GM18520 (cell line): ENCODE results near the gene SRL.
"Not testable (repeated sequence)": the region's sequence is repeated elsewhere in the genome, so short reads cannot be mapped to it uniquely, and the experiment has no call there.

Experiments used
- ATAC-seq: cut with Tn5 transposase; IDR thresholded peaks from one replicate; pipeline ENCODE4 v1.9.1; 2021; ENCODE audit not compliant: unreplicated experiment

SRL gene

DNA sequence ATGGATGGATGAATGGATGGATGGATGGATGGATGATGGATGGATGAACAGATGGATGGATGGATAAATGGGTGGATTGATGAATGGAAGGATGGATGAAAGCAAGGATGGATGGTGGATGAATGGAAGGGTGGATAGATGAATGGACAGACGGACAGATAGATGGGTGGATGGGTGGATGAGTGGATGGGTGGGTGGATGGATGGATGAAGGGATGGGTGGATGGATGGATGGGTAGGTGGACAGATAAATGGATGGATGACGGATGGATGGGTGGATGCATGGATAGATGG, 14.9 kb downstream of the SRL start:
- no peak for ATAC-seq

DNA sequence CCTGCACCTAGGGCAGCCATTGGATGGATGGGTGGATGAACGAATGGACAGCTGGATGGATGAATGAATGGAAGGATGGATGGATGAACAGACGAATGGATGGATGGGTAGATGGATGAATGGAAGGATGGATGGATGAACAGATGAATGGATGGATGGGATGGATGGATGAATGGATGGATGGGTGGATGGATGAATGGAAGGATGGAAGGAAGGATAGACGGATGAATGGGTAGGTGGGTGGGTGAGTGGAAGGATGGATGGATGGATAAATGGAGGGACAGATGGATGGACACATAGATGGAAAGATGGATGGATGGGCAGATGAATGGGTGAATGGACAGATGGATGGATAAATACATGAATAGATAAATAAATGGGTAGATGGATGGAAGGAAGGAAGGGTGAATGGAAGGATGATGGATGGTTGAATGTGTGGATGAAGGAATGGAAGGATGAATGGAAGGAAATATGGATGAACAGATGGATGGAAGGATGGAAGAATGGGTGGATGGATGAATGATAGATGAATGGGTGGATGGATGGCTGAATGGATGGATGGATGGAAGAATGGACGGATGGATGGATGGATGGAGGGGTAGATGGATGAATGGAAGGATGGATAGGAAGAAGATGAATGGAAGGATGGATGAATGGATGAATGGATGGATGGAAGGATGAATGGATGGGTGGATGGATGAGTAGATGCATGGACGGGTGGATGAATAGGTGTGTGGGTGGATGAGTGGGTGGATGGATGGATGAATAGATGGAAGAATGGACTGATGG, 15.4 kb downstream of the SRL start:
- no peak for ATAC-seq

DNA sequence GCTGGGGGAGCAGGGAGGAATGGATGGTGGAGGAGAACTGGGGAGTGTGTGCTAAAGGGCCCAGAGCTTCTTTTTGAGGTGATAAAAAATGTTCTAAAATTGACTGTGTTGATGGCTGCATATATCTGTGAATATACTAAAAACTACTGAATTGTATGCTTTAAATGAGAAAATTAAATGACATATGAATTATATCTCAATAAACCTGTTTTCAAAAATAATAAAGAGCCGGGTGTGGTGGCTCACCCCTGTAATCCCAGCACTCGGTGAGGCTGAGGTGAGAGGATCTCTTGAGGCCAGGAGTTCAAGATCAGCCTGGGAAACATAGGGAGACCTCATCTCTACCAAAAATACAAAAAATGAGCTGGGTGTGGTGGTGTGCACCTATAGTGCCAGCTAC, 16.8 kb downstream of the SRL start:
- no peak for ATAC-seq

DNA sequence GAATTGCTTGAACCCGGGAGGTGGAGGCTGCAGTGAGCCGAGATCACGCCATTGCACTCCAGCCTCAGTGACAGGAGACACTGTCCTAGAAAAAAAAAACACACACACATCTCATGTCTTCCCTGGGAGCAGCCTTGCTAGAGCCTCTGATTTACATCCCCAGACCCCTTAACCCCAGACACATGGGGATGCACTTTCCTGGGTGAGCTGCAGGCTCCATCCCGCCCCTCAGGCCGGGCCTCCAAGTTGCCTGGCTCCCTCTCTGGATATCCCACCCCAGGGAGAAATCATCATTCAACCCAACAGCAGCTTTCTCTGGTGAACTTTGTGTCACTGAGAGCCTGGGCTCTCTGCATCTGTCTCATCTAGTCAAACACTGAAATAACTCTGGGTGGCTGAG, 21.5 kb downstream of the SRL start:
- ATAC-seq: no peak

DNA sequence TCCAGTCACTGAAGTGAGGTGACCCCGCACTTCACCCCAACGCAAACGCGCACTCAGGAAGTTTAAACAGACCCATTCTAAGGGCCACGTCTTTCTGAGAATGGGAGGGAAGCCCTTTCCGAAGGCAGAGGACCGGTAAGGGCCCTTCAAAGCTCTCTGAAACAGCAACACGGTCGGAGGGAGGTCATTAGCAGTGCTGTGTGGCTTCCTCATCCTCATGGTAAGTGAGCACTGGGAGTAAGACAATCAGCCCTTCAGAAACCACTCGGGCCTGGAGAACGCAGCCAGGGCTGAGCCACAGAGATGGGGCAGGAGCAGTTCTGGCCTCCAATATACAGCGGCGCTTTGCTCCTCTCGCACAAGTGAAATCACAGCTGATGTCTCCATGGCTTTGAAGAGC, 23.7 kb downstream of the SRL start:
- no peak for ATAC-seq

DNA sequence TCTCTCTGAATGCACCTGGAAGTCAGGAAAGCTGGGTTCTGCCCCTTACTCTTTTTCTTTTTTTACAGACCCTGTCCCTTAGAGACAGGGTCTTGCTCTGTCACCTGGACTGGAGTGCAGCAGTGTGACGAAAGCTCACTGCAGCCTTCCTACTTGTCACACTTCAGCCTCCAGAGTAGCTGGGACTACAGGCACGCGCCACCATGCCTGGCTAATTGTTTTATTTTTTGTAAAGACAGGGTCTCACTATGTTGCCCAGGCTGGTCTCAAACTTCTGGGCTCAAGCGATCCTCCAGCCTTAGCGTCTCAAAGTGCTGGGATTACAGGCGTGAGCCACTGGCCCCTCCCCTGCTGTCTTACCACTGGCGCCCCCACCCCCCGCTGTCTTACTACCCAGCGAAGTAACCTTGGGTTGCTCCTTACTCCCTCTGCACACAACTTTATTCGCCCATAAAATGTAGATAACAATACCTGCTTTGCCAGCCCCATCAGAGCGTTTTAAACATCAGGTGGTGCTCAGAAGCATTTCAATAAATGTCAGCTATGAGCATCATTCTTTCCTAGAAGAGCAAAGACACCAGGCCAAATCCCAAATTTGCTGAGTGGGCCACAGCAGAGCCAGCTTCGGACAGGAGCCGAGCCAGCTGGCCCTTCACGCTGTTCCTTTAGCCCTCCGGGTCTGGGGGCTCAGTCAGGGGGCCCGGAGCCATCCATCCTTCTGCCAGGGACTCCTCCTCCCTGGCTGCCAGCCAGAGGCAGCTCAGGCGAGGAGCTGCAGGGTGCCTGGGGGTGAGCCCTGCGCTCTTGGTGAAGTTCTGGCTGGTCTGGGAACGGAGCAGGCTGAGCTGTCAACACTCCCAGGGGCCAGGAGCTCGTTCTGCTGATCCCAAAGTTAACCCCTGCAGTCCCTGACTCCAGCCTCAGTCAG, 24.4 kb downstream of the SRL start:
- no peak for ATAC-seq

DNA sequence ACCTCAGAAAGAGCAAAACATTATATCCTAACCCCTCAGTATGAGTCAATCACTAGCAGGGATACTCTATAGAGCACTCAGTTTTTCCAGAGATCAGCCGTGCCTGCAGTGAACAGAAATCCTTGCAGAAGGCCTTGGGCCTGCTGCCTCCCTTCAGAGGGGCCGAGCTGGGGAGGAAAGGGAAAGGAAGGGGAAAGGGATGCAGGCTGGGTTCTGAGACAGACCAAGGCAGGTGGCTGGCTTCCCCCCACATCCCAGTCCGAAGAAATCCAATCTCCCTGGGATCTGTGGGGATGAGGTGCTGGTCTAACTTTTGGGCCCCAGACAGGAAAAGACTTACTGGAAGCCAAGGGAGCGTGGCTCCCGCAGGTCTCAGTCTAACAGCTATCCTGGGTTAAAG, 25.3 kb downstream of the SRL start:
- ATAC-seq: no peak

DNA sequence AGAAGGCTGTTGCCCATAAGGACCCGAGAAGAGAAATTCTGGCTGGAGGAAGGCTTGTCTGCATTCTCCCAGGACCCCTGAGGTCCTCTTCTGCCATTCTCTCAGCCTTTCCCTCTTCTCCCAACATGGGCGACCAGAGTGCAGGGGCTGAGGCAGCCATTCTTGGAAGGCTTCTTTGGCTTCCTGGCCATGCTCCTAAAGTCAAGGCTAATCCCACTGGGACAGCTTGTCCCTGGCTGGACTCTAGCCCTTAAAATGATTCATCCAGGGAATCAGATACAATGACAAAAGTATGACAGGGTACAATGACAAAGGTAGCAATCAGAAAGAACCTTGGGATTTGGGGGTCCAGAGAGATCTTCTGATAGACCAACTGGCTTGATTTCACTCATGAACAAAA, 26.8 kb downstream of the SRL start:
- no peak for ATAC-seq

DNA sequence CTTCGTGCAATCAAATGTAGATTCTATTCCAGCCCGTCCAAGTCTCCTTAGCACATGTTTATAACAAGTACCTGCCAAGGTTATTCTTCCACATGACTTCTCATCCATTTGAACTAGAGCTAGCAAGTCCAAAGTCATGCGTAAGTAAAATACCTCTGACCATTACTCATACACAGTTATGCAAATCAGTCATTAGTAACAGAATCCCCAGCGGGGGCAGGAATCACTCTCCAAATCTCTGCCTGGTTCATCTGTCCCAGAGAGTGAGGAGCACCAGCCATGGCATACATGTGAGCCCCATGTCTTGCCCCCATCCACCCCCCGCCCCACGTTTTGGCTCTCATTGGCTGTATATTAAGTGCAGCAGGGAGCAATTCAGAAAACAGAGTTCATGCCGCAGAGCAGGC, 27.7 kb downstream of the SRL start:
- no peak for ATAC-seq

DNA sequence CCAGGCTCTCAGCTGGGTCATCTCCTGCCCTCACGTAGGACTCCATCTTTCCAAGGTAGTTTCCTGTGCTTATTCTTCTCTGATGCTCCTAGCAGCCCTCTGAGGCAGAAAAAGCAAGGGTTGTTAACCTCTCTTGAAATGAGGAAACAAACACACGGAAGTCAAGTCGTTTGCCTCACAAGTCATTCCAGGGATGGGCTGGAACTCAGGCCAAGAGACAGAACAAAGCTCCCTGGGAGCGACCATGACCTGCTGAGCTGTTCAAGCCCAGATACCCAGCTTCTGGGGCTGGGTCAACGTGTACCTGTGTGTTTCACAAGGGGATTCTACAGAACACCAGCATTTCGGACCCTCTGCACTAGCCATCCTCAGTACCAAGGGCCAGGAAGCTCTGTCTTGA, 28.1 kb downstream of the SRL start:
- ATAC-seq: no peak

DNA sequence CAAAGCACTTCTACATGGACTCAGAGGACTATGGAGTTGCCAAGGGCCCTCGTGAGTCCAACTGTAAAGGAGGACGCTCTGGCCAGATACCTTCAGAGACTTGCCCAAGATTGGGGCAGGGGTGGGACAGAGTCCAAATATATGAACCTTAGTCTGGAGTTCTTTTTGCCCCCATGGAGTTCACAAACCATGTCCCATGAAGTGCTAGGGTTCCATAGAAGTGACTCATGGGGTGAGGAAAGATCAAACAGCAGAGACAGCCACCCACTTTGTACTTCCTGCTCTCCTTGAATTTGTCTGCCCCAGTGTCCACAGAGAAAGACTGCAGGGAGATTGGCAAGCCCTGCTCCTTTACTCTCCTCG, 29.0 kb downstream of the SRL start:
- ATAC-seq: no peak

DNA sequence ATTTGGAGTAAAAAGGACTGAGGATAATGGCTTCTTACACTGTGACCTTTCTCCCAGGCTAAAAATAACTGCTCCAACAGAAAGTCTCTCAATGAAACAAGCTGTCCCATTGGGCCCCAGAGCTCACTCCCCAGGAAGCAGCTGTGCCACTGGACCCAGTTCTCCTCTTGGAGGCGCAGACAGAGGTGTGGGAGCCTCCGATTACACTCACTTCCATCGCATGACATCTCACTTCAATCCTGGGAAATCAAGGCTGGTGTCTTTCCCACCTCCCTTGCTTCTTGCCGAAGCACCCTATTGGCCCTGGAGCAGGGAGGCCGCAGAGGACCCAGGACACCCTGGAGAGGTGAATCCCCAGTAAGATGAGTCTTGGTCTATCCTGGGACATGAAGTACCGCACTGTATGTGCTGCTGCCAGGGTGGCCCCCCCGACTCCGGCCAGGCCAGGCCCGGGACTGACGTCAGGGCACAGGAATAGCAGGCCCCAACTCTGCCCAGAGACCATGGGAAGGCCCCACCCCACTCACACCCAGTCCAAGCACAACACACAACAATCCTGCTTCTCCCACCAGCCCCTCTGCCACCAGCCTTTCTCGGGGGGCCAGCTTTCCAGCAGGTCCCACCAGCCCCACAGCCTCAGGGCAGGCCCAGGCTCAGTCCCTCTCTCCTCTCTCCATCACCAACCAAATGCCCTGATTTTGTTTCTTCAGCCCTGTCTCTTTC, 29.5 kb downstream of the SRL start:
- ATAC-seq: no peak

DNA sequence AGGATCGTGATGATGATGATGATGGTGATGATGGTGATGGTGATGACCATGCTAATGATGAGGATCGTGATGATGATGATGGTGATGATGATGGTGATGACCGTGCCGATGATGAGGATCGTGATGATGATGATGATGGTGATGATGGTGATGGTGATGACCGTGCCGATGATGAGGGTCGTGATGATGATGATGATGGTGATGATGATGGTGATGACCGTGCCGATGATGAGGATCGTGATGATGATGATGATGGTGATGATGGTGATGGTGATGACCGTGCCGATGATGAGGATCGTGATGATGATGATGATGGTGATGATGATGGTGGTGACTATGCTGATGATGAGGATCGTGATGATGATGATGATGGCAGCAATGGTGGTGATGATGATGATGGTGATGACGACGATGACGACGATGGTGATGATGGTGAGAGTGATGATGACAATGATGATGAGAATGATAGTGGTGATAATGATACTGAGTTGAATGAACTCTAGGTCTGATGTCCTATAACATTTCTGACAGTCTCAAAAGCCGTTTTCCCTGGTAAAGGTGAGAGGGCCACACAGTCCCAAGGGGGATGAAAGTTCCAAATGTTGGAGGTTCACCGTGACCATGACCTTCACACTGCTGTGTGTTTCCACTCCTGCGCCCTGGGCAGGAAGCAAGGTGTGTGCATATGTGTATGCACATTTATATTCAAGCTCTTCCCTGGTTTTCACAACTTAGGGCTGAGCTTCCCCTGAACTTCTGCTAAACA, 30.3 kb downstream of the SRL start:
- ATAC-seq: not testable (repeated sequence)

DNA sequence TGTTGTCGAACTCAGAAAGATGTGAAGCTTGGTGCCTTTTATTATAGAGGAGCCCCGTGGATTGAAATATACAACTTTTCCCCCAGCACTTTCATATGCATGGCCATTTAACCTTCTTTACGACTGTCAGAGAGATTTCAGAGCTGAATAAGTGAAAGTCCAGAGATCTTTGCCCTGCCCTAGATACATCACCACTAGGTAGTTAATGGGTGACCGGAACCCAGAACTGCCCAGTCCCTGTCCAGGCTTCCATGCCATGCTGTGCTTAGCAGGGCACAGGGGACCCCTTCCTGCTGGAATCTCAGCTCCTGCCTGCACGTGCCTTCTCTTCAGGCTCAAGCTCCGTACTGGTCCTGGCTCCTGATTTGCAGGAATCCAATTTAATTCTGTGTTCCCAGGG, 32.2 kb downstream of the SRL start:
- no peak for ATAC-seq

DNA sequence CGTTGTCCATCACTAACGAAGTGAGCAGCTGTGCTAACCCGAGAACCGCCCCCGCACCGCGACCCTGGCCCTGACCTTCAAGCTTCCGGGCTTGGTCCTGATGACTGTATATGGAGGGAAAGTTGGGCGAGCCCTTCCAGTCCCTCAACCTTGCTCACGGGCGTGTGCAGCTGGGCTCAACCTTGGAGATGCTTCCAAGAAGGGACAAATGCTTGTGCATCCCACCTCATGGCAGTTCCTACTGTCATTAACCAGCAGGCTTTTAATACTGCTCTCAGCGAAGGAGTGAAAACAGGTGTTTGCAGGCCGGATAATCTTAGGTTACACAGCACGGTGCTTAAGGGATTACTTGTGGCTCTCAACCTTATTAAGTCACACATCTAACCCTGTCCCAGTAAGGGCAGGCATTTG, 33.5 kb downstream of the SRL start:
- no peak for ATAC-seq

DNA sequence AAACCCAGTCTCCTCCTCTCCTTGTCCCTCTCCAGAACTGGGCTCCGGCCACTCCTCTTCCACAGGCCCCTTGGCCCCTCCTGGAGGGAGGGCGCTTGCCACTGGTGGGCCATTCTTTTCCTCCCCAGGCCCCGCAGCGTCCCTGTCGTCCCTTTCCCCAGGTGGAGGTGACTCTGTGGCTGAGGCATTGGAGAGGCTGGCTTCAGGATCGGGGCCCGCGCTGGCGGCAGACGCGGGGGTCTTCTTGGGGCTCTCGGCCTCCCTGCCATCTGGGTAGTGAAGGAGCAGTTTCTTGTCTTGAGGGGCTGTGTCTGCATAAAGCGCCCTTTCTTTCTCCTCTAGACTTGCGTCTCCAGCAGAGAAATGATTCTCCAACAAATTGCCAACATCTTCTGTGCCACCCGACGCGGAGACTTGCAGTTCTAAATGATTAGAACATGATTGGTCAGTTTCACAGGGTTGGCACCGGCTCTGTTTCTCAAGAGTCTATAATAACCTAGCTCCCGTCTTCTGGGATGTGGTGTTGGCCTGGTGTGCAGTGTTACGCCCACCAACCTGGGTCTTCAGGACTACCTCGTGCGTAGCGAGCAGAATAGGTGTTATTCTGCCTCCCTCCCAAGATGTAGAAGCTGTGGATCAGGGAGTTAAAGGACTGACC, 34.1 kb downstream of the SRL start:
- ATAC-seq: no peak

DNA sequence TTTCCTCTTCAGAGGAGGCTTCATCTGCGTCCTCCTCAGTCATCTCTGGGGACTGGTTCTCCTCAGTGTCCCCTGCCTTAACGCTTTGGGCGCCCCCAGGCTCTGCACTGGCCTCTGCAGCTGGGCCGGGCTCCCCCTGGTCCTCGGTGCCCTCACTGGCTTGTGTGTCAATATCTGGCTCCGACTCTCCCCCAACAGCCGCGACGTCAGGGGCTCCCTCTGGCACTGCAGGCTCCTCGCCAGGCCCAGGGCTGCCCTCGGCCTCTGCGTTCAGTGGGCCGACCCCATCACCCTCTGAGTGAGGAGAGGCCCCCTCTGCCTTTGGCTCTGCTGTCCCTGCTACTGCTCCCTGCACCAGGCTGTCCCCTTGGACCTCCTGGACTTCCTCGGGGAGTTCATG, 34.7 kb downstream of the SRL start:
- ATAC-seq: no peak

DNA sequence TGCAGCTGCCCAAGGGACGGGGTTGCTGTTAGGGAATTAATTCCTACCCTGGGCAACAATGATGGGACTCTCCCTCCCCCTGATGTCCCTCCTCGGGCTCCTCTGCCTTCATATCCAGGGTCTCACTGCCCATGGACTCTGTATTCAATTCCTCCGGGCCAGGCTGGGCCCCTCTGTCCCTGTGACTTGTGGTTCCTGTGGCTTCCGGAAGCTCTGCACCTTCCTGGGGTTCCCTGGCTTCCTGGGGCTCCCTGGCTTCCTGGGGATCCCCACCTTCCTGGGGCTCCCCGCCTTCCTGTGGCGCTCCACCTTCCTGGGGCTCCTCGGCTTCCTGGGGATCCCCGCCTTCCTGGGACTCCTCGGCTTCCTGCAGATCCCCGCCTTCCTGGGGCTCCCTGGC, 35.2 kb downstream of the SRL start:
- ATAC-seq: no peak

DNA sequence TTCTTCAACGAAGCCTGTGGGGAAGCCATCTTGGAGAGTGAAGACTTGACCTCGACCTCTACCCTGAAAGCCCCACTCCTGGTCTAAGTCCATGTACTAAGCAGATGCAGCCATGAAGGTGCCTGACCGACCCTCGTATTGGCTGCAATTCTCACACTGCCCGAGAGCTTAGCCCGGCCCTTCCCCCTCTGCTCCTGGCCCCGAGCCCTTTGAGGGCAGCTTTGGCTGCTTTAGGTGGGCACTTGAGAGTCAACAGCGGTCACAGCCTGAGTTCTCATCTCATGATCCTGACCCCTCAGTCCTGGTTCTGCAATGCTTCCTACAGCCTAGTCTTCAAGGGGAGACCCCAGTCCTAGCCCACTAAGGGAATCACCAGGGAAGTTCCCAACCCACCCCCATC, 35.9 kb downstream of the SRL start:
- no peak for ATAC-seq

DNA sequence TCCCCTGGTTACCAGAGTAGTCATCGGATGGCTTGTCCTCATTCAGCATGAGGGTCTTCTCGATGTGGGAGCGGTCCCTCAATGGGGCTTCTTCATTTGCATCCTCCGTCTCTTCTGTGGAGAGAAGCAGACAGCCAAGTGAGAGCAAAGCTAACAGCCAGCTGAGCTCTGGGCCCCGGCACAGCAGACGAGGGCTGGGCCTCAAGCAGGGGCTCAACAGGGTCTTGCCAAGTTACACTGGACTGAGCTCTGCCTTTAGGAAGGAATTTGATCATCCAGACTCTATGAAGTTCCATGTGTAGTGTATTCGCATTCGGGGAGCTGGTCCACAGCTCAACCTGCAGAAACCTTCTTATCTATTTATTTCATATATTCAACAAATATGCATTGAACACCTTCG, 37.4 kb downstream of the SRL start:
- no peak for ATAC-seq

DNA sequence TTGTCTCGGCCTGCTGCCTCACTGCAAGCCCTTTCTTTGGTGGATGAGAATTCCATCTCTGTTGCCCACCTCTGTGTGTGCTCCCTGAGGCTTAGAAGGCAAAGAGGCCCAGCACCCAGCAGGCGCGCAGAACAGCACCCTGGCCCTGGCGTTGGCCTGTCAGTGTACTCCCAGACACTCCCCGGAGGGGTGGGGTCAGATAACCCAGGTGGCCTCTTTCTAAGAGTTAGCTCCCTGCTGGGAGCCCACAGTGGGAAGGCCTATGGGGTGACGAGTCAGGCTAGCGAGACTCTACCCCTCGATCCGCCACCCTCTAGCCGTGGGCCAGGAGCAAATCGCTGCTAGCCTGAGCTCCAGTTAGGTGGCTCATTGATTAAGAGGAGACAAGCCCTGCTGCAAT, 38.1 kb downstream of the SRL start:
- ATAC-seq: no peak
